SH-SY5Y (cell line): ENCODE data around the gene CTXND1.

Experiments used
- GATA2 ChIP-seq: IDR thresholded peaks from 2 replicates; pipeline ENCODE4 v1.6.1; 2011; ENCODE audit warnings: mild to moderate bottlenecking, low read depth, low read length
- GATA3 ChIP-seq: IDR thresholded peaks from 2 replicates; pipeline ENCODE4 v1.6.1; 2011; ENCODE audit warnings: low read depth, mild to moderate bottlenecking, low read length, moderate library complexity

GRCh38 chr15:80289528-80290495, 37.8 kb upstream of the CTXND1 start:
- no peak for TF ChIP-seq GATA3
- TF ChIP-seq GATA2: no peak
